ENCODE measurements around the gene EPB41L3.
A peak's percentile ranks its signal among the peaks of the same experiment; 100 is the strongest.

Gene EPB41L3

DNA sequence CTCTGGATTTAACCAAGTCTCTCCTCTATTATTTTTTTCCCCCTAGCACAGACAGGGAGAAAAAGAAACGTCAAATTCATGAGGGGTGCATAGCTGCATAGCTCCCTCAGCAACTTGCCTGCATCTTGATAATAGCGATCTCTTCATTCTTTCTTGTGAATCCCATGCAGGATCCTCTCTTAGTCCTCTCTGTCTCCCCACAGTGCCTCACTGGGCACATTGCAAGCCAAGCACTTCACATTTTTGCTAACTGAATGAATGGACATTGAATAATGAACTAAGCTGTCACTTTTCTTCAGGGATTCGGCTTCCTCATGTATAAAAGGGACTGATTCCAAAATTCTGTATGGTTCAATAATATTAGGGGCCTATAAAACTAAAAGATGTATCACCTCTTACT lies 2.9 kb upstream of the EPB41L3 start:
- no peak overlapping the region for H3K4me3 ChIP-seq (ENCODE audit: low read depth, low read length)
- TF ChIP-seq, protein P1, sequence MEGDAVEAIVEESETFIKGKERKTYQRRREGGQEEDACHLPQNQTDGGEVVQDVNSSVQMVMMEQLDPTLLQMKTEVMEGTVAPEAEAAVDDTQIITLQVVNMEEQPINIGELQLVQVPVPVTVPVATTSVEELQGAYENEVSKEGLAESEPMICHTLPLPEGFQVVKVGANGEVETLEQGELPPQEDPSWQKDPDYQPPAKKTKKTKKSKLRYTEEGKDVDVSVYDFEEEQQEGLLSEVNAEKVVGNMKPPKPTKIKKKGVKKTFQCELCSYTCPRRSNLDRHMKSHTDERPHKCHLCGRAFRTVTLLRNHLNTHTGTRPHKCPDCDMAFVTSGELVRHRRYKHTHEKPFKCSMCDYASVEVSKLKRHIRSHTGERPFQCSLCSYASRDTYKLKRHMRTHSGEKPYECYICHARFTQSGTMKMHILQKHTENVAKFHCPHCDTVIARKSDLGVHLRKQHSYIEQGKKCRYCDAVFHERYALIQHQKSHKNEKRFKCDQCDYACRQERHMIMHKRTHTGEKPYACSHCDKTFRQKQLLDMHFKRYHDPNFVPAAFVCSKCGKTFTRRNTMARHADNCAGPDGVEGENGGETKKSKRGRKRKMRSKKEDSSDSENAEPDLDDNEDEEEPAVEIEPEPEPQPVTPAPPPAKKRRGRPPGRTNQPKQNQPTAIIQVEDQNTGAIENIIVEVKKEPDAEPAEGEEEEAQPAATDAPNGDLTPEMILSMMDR (conservative IDR thresholded peaks at IDR 0.05; ENCODE audit: low read depth, low read length), result peak; percentile 96
- DNase-seq (ENCODE audit: low read depth), result peak; percentile 92

GRCh38 chr18:5543036-5543680 lies 639 bp downstream of the EPB41L3 start:
- no peak for DNase-seq (ENCODE audit: low read depth)
- peak overlapping the region; percentile 81 for H3K4me3 ChIP-seq (ENCODE audit: low read depth, low read length)
- TF ChIP-seq, protein P1 (conservative IDR thresholded peaks at IDR 0.05; ENCODE audit: low read depth, low read length), result no peak

DNA sequence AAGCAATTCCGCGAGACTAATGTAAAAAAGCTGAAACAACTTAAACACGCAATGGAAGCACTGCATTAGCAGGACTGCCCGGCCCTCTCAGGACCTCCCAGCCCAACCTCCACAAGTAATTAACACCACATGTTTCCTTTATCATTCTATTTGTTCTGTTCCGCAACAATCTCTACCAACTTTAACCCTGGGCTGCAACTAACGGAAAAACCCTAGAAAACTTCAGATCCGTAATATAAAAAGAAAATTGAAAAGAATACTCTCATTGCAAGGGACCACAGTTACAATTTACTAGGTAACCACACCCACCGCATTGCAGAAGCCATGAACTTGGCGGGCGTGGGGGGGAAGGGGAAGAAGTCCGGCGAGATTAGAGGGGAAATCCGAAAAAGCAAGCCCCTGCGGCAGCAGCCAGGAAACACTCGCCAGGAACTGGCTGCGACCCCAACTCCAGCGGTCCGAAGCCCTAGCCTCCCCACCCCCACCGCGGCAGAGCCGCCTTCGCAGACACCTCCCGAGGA lies 1.2 kb downstream of the EPB41L3 start:
- H3K4me3 ChIP-seq (ENCODE audit: low read depth, low read length), result peak overlapping the region; percentile 81
- DNase-seq (ENCODE audit: low read depth), result peak; percentile 48
- TF ChIP-seq, protein P1 (conservative IDR thresholded peaks at IDR 0.05; ENCODE audit: low read depth, low read length), result no peak

GRCh38 chr18:5541644-5542043 lies 2.2 kb downstream of the EPB41L3 start:
- no peak overlapping the region for H3K4me3 ChIP-seq (ENCODE audit: low read depth, low read length)
- TF ChIP-seq, protein P1 (conservative IDR thresholded peaks at IDR 0.05; ENCODE audit: low read depth, low read length), result no peak
- DNase-seq (ENCODE audit: low read depth), result no peak

DNA sequence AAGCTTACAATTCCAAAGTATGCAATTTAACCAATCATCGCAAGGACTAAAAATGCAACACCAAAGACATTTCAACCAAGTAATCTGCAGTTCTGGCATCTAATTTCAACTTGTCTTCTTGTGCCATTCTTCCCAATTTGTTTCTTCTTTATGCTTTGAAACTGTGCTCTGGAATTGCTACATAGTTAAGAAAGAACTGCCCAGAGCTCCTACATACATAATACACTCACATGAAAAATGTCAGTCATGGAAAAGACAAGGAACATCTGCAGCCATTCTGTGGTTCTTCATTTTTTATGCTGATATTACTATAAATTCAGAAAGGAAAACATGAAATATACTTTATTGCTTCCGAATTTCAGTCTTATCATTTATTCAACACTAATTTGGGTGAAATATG lies 4.4 kb downstream of the EPB41L3 start:
- DNase-seq (ENCODE audit: low read depth), result no peak
- TF ChIP-seq, protein P1 (conservative IDR thresholded peaks at IDR 0.05; ENCODE audit: low read depth, low read length), result no peak

GRCh38 chr18:5538544-5538943 lies 5.3 kb downstream of the EPB41L3 start:
- DNase-seq (ENCODE audit: low read depth), result no peak
- H3K4me3 ChIP-seq (ENCODE audit: low read depth, low read length), result no peak overlapping the region
- TF ChIP-seq, protein P1 (conservative IDR thresholded peaks at IDR 0.05; ENCODE audit: low read depth, low read length), result no peak

More for the DNA sequence above, 4.4 kb downstream of the EPB41L3 start:
- H3K4me3 ChIP-seq (ENCODE audit: low read depth, low read length), result no peak overlapping the region

DNA sequence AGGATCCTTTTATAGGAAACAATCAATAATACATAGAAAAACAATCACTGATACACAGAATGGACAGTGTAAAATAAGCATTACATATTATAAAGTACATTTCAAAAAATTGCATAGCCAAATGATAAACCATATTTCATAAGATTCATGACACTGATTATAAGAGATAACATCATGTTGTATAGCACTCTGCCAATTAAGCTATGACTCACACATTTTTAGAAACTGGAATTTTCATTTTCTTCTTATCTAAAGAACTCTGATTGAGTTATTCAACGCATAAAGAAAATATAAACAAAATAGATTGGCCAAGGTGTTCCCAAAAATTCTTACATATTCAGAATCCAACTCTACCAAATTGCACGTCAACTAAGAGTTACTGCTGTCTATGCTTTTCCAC lies 5.9 kb downstream of the EPB41L3 start:
- DNase-seq (ENCODE audit: low read depth), result no peak
- no peak overlapping the region for H3K4me3 ChIP-seq (ENCODE audit: low read depth, low read length)
- TF ChIP-seq, protein P1 (conservative IDR thresholded peaks at IDR 0.05; ENCODE audit: low read depth, low read length), result no peak

All from choroid plexus epithelial cell (primary cell).